CD4-positive, alpha-beta T cell (primary cell): ENCODE data around the gene STX16. TPM values are rescaled to one million over a fixed set of nuclear protein-coding genes. Genes with fewer than 3 reads are reported as not detected.

Source experiments
- ATAC-seq: fragments of 200-7000 bp; cut with Tn5 transposase; one replicate; pipeline ENCODE4 v1.10.0; 2022; ENCODE audit warnings: mild to moderate bottlenecking; ENCODE audit not compliant: poor library complexity
- CTCF ChIA-PET: fragments of 350-600 bp; sonication (Branson Sonifier 250); formaldehyde crosslinking; loops from one replicate; lab custom pipeline; 2021; ENCODE audit warnings: antibody characterized with exemption, inconsistent platforms; lab: Charles Lee
- POLR2A ChIA-PET: fragments of 350-600 bp; sonication (Branson Sonifier 250); formaldehyde crosslinking; loops from one replicate; lab custom pipeline; 2021; ENCODE audit warnings: antibody characterized with exemption, inconsistent platforms; lab: Charles Lee
- DNase-seq, 14 experiments: peaks; one replicate each; pipeline ENCODE4 v3.0.0-alpha.2; 2013 to 2020; ENCODE audit warnings: mixed read lengths in 2 of 14
- H3K27ac ChIP-seq, 2 donors: one replicate each; pipeline versions ENCODE4 v1.5.1 to v1.7.0; 2013; ENCODE audit warnings: low read length in 2 of 2, low read depth in 1 of 2, mild to moderate bottlenecking in 1 of 2
- H3K27me3 ChIP-seq, 2 experiments: 1 replicate in 1 of 2; 2 replicates in 1 of 2; pipeline versions ENCODE4 v1.6.1 to v1.7.0; 2013; ENCODE audit warnings: low read length in 2 of 2, control low read depth in 1 of 2, mild to moderate bottlenecking in 1 of 2, moderate library complexity in 1 of 2; ENCODE audit not compliant: insufficient read depth in 2 of 2, control insufficient read depth in 1 of 2
- H3K36me3 ChIP-seq: one replicate; pipeline ENCODE4 v1.6.1; 2013; ENCODE audit warnings: low read length, control low read depth; ENCODE audit not compliant: insufficient read depth
- H3K4me1 ChIP-seq: one replicate; pipeline ENCODE4 v1.6.1; 2013; ENCODE audit warnings: low read length, control low read depth; ENCODE audit not compliant: insufficient read depth
- H3K4me3 ChIP-seq: one replicate; pipeline ENCODE4 v1.5.1; 2013; ENCODE audit warnings: mild to moderate bottlenecking, low read length, moderate library complexity
- H3K9me3 ChIP-seq, 2 experiments: 1 replicate in 1 of 2; 2 replicates in 1 of 2; pipeline versions ENCODE4 v1.6.1 to v1.7.0; 2013; ENCODE audit warnings: low read length in 2 of 2, mild to moderate bottlenecking in 2 of 2, control low read depth in 1 of 2, moderate library complexity in 1 of 2; ENCODE audit not compliant: control insufficient read depth in 1 of 2, insufficient read depth in 1 of 2
- H3K27ac Mint-ChIP-seq: one replicate; pipeline ENCODE4 v1.8.0; 2020; ENCODE audit warnings: mixed read lengths
- H3K27me3 Mint-ChIP-seq: one replicate; pipeline ENCODE4 v1.8.0; 2021; ENCODE audit warnings: mixed read lengths
- H3K36me3 Mint-ChIP-seq: one replicate; pipeline ENCODE4 v1.8.0; 2021; ENCODE audit warnings: low read depth, mixed read lengths
- H3K4me1 Mint-ChIP-seq: one replicate; pipeline ENCODE4 v1.8.0; 2021; ENCODE audit warnings: low read depth, mixed read lengths
- H3K4me3 Mint-ChIP-seq: one replicate; pipeline ENCODE4 v1.8.0; 2020; ENCODE audit warnings: mild to moderate bottlenecking, mixed read lengths
- H3K9me3 Mint-ChIP-seq: one replicate; pipeline ENCODE4 v1.8.0; 2020; ENCODE audit warnings: mixed read lengths
- intact Hi-C, 2 experiments: fragments of 100-400 bp; cut with DNase I in 1 of 2; cut with micrococcal nuclease in 1 of 2; formaldehyde crosslinking; loops; one replicate each; pipeline versions ENCODE4 v1.15.1 to v1.9.0; 2023 to 2025; cut with DNase I, micrococcal nuclease
- total RNA-seq, 174 experiments: library from RNA in 2 of 174; stranded (reverse) in 2 of 174; gene quantifications; one replicate each; pipeline ENCODE4 v1.2.3 and lab custom pipeline; 2021 to 2026
- TF ChIP-seq, protein P1 (sequence below): fragments of 200-600 bp; IDR thresholded peaks from one replicate; pipeline ENCODE4 v1.8.0; 2022; ENCODE audit warnings: antibody characterized with exemption, mild to moderate bottlenecking

Gene STX16
- total RNA-seq, 2 experiments from 2014 or later = 179 to 181 TPM

GRCh38 chr20:58667975-58668374 is 16.9 kb downstream of the STX16 start:
- Mint-ChIP-seq H3K27me3 (no peaks in the 10 kb centered on the region), H3K27ac (no peak overlapping the region), H3K4me1 (peaks cover 35% of the 10 kb centered on the region), H3K4me3 (no peak overlapping the region), H3K36me3 (peaks cover 81% of the 10 kb centered on the region), H3K9me3 (no peaks in the 10 kb centered on the region)
- TF ChIP-seq, protein P1, sequence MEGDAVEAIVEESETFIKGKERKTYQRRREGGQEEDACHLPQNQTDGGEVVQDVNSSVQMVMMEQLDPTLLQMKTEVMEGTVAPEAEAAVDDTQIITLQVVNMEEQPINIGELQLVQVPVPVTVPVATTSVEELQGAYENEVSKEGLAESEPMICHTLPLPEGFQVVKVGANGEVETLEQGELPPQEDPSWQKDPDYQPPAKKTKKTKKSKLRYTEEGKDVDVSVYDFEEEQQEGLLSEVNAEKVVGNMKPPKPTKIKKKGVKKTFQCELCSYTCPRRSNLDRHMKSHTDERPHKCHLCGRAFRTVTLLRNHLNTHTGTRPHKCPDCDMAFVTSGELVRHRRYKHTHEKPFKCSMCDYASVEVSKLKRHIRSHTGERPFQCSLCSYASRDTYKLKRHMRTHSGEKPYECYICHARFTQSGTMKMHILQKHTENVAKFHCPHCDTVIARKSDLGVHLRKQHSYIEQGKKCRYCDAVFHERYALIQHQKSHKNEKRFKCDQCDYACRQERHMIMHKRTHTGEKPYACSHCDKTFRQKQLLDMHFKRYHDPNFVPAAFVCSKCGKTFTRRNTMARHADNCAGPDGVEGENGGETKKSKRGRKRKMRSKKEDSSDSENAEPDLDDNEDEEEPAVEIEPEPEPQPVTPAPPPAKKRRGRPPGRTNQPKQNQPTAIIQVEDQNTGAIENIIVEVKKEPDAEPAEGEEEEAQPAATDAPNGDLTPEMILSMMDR = no peak
- intact Hi-C loops = no loop called here
- ATAC-seq (no peak), DNase-seq (no peak)
- ChIA-PET CTCF (interaction anchor here (1.0 to 2.4 kb wide), 3 partner anchors 9 to 25 kb away, joined by 4 to 12 read pairs (median 5); partner anchors contain the start of gene STX16), POLR2A (interaction anchor here (0.6 to 2.6 kb wide), 3 partner anchors 9 to 25 kb away, joined by 3 to 18 read pairs (median 4); partner anchors contain the start of gene STX16)
- no peak overlapping the region for H3K4me3 ChIP-seq
- H3K9me3 ChIP-seq = no peaks in the 10 kb centered on the region
- no peak overlapping the region for H3K27ac ChIP-seq
- H3K36me3 ChIP-seq = peaks cover 81% of the 10 kb centered on the region
- peaks cover 4% of the 10 kb centered on the region for H3K4me1 ChIP-seq
- H3K27me3 ChIP-seq = no peaks in the 10 kb centered on the region

- Mint-ChIP-seq H3K27ac (no peak overlapping the region), H3K4me3 (no peak overlapping the region), H3K27me3 (no peaks in the 10 kb centered on the region), H3K9me3 (no peaks in the 10 kb centered on the region), H3K4me1 (peaks cover 27% of the 10 kb centered on the region), H3K36me3 (peaks cover 82% of the 10 kb centered on the region)
- peaks cover 84% of the 10 kb centered on the region for H3K36me3 ChIP-seq
- TF ChIP-seq, protein P1 = no peak
- H3K4me3 ChIP-seq = no peak overlapping the region
- intact Hi-C loops = no loop called here
- H3K4me1 ChIP-seq = peaks cover 4% of the 10 kb centered on the region
- H3K9me3 ChIP-seq = no peaks in the 10 kb centered on the region
- H3K27ac ChIP-seq = no peak overlapping the region
- no peaks in the 10 kb centered on the region for H3K27me3 ChIP-seq
- no peak for ATAC-seq
- POLR2A ChIA-PET = no interaction called here
- DNase-seq = no peak
- CTCF ChIA-PET = interaction anchor here (1.8 kb wide), 1 partner anchor 18 kb away, joined by 6 read pairs; the partner anchor contains the start of gene STX16
These were observed 17.8 kb downstream of the STX16 start for GRCh38 chr20:58668901-58669286.

- no peaks in the 10 kb centered on the region for H3K9me3 Mint-ChIP-seq
- H3K4me1 Mint-ChIP-seq = peaks cover 21% of the 10 kb centered on the region
- Histone ChIP-seq H3K9me3 (no peaks in the 10 kb centered on the region), H3K4me3 (no peak overlapping the region), H3K36me3 (peaks cover 84% of the 10 kb centered on the region), H3K27me3 (no peaks in the 10 kb centered on the region), H3K27ac (no peak overlapping the region), H3K4me1 (peaks cover 4% of the 10 kb centered on the region)
- ChIA-PET CTCF (interaction anchor here (1.8 kb wide), 1 partner anchor 19 kb away, joined by 6 read pairs; the partner anchor contains the start of gene STX16), POLR2A (interaction anchor here (0.7 kb wide), 1 partner anchor 17 kb away, joined by 3 read pairs; no protein-coding TSS in a partner anchor)
- H3K4me3 Mint-ChIP-seq = no peak overlapping the region
- ATAC-seq (no peak), DNase-seq (no peak)
- H3K27ac Mint-ChIP-seq = no peak overlapping the region
- intact Hi-C loops = no loop called here
- TF ChIP-seq, protein P1 = no peak
- H3K27me3 Mint-ChIP-seq = no peaks in the 10 kb centered on the region
- H3K36me3 Mint-ChIP-seq = peaks cover 82% of the 10 kb centered on the region
These were observed 18.4 kb downstream of the STX16 start for GRCh38 chr20:58669287-58670006.
